Smooth muscle cell (in vitro differentiated cells): ENCODE measurements around the gene MGARP. TPM values are rescaled to one million over a fixed set of nuclear protein-coding genes. Genes with fewer than 3 reads are reported as not detected.

Experiments used
- DNase-seq: peaks from one replicate; lab custom pipeline; 2025; ENCODE audit not compliant: unreplicated experiment; lab: John Stamatoyannopoulos, UW
- H2AFZ ChIP-seq: fragments of 200-600 bp; sonication (generic); 2 replicates; pipeline ENCODE4 v1.6.0; 2016; ENCODE audit warnings: antibody characterized with exemption, low read depth, mild to moderate bottlenecking
- H3F3A ChIP-seq: fragments of 200-600 bp; sonication (generic); 2 replicates; pipeline ENCODE4 v1.6.0; 2017; ENCODE audit warnings: antibody characterized with exemption, low read depth
- H3K27ac ChIP-seq: fragments of 200-600 bp; sonication (generic); 2 replicates; pipeline ENCODE4 v1.5.1; 2016; ENCODE audit warnings: low read depth, mild to moderate bottlenecking
- H3K27me3 ChIP-seq: fragments of 200-600 bp; sonication (generic); 2 replicates; pipeline ENCODE4 v1.6.1; 2016; ENCODE audit warnings: low read depth, mild to moderate bottlenecking
- H3K36me3 ChIP-seq: fragments of 200-600 bp; sonication (generic); 2 replicates; pipeline ENCODE4 v1.5.1; 2016; ENCODE audit warnings: low read depth
- H3K4me1 ChIP-seq: fragments of 200-600 bp; sonication (generic); 2 replicates; pipeline ENCODE4 v1.5.1; 2016; ENCODE audit warnings: low read depth
- H3K4me2 ChIP-seq: fragments of 200-600 bp; sonication (generic); 2 replicates; pipeline ENCODE4 v1.6.0; 2016; ENCODE audit warnings: mild to moderate bottlenecking
- H3K4me3 ChIP-seq: fragments of 200-600 bp; sonication (generic); 2 replicates; pipeline ENCODE4 v1.5.1; 2016; ENCODE audit warnings: mild to moderate bottlenecking
- H3K79me2 ChIP-seq: fragments of 200-600 bp; sonication (generic); 2 replicates; pipeline ENCODE4 v1.6.0; 2016; ENCODE audit warnings: low read depth, mild to moderate bottlenecking
- H3K9ac ChIP-seq: fragments of 200-600 bp; sonication (generic); 2 replicates; pipeline ENCODE4 v1.6.0; 2016; ENCODE audit warnings: low read depth
- H3K9me3 ChIP-seq: fragments of 200-600 bp; sonication (generic); replicated peaks from 2 replicates; pipeline ENCODE4 v1.5.1; 2016; ENCODE audit warnings: low read depth
- H4K20me1 ChIP-seq: fragments of 200-600 bp; sonication (generic); 2 replicates; pipeline ENCODE4 v1.6.0; 2016; ENCODE audit warnings: low read depth
- WGBS: methylation state at CpG from one replicate; pipeline ENCODE4 v1.1.7; 2016; ENCODE audit warnings: low lambda C conversion rate; 5-methylcytosine and 5-hydroxymethylcytosine counted together
- polyA plus RNA-seq: library from polyadenylated mRNA; unstranded; fragments of >200 nt; fragmentation: Nextera tagmentation; extraction: Ambion mirVana; gene quantifications from 2 replicates; pipeline ENCODE4 v1.2.1, GENCODE V29; 2016
- total RNA-seq: library from RNA; depleted of rRNA; stranded (reverse); fragments of >200 nt; gene quantifications from 2 replicates; pipeline ENCODE4 v1.2.3, GENCODE V29; 2014
- TF ChIP-seq, protein P1 (sequence below): fragments of 200-600 bp; sonication (generic); IDR thresholded peaks from 2 replicates; pipeline ENCODE4 v1.5.1; 2017; ENCODE audit warnings: borderline replicate concordance, mild to moderate bottlenecking, antibody characterized with exemption; ENCODE audit not compliant: insufficient read depth, poor library complexity, severe bottlenecking

The MGARP gene
- total and polyA plus RNA-seq, 2 experiments from 2014 or later = 0.39 TPM; not detected in 1

DNA sequence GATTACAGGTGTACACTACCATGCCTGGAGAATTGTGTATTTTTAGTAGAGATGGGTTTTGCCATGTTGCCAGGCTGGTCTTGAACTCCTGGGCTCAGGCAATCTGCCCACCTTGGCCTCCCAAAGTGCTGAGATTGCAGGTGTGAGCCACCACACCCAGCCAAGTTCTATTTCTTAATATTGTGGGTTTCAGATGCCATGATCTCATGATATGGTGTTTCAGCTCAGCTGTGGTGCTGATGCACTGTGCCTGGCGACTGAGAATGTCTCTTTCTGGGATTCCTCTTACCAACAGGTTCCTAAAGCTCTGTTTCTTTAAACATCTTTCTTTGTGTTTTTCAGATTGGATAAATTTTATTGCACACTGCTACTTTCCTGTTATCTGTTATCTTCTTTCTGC lies 39.5 kb upstream of the MGARP start:
- TF ChIP-seq, protein P1, sequence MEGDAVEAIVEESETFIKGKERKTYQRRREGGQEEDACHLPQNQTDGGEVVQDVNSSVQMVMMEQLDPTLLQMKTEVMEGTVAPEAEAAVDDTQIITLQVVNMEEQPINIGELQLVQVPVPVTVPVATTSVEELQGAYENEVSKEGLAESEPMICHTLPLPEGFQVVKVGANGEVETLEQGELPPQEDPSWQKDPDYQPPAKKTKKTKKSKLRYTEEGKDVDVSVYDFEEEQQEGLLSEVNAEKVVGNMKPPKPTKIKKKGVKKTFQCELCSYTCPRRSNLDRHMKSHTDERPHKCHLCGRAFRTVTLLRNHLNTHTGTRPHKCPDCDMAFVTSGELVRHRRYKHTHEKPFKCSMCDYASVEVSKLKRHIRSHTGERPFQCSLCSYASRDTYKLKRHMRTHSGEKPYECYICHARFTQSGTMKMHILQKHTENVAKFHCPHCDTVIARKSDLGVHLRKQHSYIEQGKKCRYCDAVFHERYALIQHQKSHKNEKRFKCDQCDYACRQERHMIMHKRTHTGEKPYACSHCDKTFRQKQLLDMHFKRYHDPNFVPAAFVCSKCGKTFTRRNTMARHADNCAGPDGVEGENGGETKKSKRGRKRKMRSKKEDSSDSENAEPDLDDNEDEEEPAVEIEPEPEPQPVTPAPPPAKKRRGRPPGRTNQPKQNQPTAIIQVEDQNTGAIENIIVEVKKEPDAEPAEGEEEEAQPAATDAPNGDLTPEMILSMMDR = no peak
- Histone ChIP-seq H3F3A (no peaks in the 10 kb centered on the region), H3K9ac (no peak overlapping the region), H3K27ac (no peak overlapping the region), H3K79me2 (peaks cover 99% of the 10 kb centered on the region), H3K27me3 (no peaks in the 10 kb centered on the region), H2AFZ (no peak overlapping the region), H3K36me3 (no peaks in the 10 kb centered on the region), H3K4me1 (peaks cover 11% of the 10 kb centered on the region), H4K20me1 (peaks cover 95% of the 10 kb centered on the region), H3K4me3 (no peak overlapping the region), H3K4me2 (no peak overlapping the region), H3K9me3 (no peaks in the 10 kb centered on the region)
- DNase-seq = no peak
- WGBS = 92% methylated on average over 1 of the region's 1 CpG

DNA sequence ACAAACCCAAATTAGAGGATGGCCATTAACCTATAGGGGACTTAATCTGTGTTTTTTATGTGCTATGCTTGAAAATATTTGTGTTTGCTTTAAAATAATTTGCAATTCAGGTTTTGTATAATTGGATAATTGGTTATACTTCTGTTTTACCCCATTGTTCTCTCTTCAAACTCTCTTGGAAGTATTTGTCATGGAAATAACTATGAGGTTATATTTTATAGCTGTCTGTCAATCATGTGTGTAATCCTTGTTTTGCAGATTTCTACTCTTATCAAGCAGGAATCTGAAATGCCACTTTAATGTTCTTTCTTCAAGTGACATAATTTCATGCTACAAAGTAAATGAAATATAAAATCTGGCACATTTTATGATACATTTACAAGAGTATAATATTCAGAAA lies 37.6 kb upstream of the MGARP start:
- Histone ChIP-seq H2AFZ (no peak overlapping the region), H3K27ac (no peak overlapping the region), H3F3A (no peaks in the 10 kb centered on the region), H3K36me3 (no peaks in the 10 kb centered on the region), H3K4me3 (no peak overlapping the region), H3K79me2 (peaks cover 99% of the 10 kb centered on the region), H4K20me1 (peaks cover 95% of the 10 kb centered on the region), H3K9me3 (no peaks in the 10 kb centered on the region), H3K27me3 (no peaks in the 10 kb centered on the region), H3K4me1 (peaks cover 11% of the 10 kb centered on the region), H3K9ac (no peak overlapping the region), H3K4me2 (no peak overlapping the region)
- TF ChIP-seq, protein P1 = no peak
- no peak for DNase-seq

DNA sequence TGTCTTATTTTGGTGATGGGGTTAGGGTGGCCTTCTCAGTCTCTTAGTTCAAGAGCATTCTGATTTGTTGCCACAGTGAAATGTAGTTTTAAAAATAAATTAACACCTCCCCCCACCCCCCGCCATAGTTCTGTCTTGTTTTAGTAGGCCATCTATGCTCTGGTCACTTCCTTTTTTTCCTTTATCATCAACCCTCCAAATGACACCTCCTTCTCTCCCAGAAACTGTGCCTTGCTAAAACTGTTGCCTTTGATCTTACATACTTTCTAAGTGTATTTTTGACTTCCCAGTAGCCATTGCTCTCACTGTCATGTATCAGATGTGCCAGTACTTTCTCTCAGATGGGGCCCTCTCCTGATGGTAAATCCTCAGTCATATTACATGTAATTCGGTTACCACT lies 36.7 kb upstream of the MGARP start:
- Histone ChIP-seq H3K27me3 (no peaks in the 10 kb centered on the region), H3K9me3 (no peaks in the 10 kb centered on the region), H3K36me3 (no peaks in the 10 kb centered on the region), H3F3A (no peaks in the 10 kb centered on the region), H4K20me1 (peaks cover 95% of the 10 kb centered on the region), H3K4me2 (no peak overlapping the region), H3K9ac (no peak overlapping the region), H3K4me1 (peaks cover 11% of the 10 kb centered on the region), H3K79me2 (peaks cover 99% of the 10 kb centered on the region), H2AFZ (no peak overlapping the region), H3K4me3 (no peak overlapping the region), H3K27ac (no peak overlapping the region)
- TF ChIP-seq, protein P1 = no peak
- 98% methylated on average over 2 of the region's 2 CpGs for WGBS
- DNase-seq = no peak

DNA sequence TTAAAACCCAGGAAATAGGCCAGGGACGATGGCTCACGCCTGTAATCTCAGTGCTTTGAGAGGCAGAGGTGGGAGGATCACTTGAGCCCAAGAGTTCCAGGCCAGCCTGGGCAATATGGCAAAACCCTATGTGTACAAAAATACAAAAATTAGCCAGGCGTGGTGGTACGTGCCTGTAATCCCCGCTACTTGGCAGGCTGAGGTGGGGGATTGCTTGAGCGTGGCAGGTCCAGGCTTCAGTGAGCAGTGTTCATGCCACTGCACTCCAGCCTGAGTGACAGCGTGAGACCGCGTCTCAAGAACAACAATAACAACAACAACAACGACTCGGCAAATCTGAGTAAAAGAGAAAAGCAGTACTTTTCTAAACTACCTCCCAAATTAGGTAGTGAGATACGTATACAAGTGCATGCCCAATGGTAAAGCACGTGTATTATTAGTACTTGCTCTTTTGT lies 35.2 kb upstream of the MGARP start:
- TF ChIP-seq, protein P1 = no peak
- H3K4me1 ChIP-seq = peaks cover 11% of the 10 kb centered on the region
- no peak overlapping the region for H2AFZ ChIP-seq
- 78% methylated on average over 13 of the region's 13 CpGs for WGBS
- no peaks in the 10 kb centered on the region for H3K9me3 ChIP-seq
- H3K27me3 ChIP-seq = no peaks in the 10 kb centered on the region
- peaks cover 95% of the 10 kb centered on the region for H4K20me1 ChIP-seq
- H3K9ac ChIP-seq = no peak overlapping the region
- no peak for DNase-seq
- H3K4me2 ChIP-seq = no peak overlapping the region
- H3K79me2 ChIP-seq = peaks cover 100% of the 10 kb centered on the region
- H3K27ac ChIP-seq = no peak overlapping the region
- H3F3A ChIP-seq = no peaks in the 10 kb centered on the region
- no peaks in the 10 kb centered on the region for H3K36me3 ChIP-seq
- no peak overlapping the region for H3K4me3 ChIP-seq
